HG03097 (cell line): ENCODE data around the gene C20orf96.
"Not testable (repeated sequence)": the region's sequence is repeated elsewhere in the genome, so short reads cannot be mapped to it uniquely, and the experiment has no call there.

Experiments used
- ATAC-seq: cut with Tn5 transposase; IDR thresholded peaks from one replicate; pipeline ENCODE4 v1.9.1; 2021; ENCODE audit not compliant: unreplicated experiment, low FRiP score

The C20orf96 gene, protein sequence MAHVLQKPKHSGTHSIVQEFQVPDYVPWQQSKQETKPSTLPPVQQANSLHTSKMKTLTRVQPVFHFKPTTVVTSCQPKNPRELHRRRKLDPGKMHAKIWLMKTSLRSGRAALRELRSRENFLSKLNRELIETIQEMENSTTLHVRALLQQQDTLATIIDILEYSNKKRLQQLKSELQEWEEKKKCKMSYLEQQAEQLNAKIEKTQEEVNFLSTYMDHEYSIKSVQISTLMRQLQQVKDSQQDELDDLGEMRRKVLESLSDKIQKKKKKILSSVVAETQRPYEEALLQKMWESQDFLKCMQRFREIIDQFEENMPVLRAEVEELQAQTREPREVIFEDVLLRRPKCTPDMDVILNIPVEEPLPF

DNA sequence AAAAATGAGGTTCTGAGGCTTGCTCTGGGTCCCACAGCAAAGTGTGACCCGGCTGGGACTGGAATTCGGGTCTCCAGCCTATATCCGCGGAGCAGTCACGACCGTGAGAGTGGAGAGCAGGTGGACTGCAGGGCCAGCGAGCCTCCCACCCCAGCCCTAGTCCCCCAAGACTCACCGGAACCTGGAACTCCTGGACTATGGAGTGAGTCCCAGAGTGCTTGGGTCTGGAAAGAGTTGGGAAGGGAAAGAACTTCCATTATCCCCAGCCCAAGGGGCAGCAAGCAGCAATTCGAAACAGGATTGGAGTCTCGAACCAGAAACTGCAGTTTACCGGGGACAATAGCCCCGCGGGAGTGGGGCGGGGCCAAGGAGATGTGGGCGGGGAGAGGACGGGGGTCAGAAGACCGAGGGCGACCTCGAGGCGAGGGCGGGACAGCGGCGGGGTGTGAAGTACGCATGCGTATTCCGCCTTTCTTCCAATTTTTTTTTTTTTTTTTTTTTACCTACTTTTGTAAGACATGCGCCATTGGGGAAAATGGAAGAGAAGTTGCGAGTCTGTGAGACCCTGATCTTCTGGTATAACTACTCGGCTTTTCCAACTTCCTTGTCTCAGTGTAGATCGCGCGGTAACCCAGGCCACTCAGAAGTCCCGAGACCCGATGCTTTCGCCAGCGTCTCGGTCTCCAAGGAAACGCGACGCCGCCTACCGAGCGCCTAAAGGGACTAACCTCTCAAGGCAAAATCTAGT is at the start of gene C20orf96:
Gene C20orf96, minus strand, starts transcription at position 667 of the 748 bp plus-strand sequence. Its CDS starts 140 bp downstream, at position 527.
- ATAC-seq = peak; percentile 72

DNA sequence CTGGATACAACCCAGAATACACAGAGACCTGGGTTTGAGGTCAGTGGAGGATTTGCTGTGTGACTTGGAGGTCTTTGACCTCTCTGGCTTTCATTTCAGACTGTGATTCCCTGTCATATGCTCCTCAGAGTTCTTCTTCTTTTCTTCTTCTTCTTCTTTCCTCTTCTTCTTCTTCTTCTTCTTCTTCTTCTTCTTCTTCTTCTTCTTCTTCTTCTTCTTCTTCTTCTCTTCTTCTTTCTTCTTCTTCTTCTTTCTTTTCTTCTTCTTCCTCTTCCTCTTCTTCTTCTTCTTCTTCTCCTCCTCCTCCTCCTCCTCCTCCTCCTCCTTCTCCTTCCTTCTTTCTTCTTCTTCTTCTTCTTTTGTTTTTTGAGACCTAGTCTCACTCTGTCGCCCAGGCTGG is 45.5 kb upstream of the C20orf96 start:
- not testable (repeated sequence) for ATAC-seq

DNA sequence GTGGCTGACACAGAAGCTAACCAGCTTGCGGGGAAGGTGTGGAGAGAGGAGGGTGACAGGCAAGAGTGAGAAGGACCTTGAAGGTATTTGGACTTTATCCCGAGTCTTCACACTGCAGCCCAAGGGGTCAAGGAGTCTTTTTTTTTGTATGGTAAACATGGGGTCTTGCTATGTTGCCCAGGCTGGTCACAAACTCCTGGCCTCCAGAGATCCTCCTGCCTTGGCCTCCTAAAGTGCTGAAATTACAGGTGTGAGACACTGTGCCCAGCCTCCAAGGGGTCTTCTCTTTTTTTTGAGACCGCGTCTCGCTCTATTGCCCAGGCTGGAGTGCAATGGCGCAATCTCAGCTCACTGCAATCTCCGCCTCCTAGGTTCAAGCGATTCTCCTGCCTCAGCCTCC is 44.0 kb upstream of the C20orf96 start:
- ATAC-seq = no peak

DNA sequence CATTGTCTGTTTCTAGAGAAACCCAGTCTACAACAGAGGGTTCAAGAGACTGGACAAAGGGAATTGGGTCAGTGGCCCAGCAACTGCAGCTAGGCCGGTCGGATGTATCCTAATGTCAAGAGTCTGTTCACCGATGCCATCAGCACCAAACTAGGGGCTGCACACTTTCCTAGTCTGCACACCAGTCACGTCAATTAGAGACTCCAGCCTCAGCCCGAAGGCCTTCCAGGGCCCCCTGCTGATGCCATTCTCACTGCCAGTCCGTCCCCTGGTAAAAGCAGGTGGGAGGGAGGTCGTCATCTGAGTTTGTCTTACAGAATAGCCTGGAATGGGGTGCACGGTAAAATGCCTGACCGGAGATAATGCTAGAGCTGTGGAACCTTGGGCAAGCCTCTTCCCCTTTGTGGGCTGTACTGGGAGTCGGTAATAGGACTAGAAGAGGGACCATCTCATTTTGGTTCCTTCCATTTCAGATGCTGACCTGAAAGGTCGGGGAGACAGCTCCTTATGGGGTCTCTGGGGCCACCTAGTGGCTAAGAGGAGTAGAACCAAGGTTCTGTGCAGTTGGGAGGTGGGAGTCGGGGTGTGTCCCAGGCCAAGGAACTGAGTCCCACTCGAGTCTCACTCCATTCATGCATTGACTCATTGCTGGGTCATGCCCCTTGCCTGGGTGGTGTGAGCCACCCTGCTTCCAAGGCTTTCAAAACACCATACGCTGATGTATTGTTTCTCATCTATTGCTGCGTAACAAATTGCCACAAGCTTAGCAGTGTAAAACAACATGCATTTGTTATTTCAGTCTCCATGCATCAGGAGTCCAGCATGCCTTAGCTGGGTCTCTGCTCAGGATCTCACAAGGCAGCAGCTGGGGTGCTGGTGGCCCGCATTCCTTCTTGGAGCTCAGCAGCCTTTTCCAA is 39.9 kb upstream of the C20orf96 start:
- no peak for ATAC-seq

DNA sequence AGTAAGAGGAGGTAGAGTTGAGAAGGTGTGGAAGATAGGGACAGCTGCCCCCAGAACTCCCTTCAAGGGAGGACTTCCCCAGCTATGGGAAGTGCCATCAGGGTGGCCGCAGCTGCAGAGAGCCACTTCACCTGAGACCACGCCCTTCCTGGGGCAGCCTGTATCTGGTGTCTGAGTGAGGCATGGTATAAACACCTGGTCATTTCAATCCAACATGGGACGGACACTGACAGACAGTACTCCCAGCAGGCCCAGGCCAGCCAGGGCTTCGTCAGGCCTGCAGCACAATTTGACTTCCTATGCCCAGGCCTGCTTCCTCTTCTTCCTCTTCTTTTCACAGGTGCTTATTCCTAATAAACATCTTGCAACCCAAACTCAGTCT is 39.3 kb upstream of the C20orf96 start:
- ATAC-seq = no peak

DNA sequence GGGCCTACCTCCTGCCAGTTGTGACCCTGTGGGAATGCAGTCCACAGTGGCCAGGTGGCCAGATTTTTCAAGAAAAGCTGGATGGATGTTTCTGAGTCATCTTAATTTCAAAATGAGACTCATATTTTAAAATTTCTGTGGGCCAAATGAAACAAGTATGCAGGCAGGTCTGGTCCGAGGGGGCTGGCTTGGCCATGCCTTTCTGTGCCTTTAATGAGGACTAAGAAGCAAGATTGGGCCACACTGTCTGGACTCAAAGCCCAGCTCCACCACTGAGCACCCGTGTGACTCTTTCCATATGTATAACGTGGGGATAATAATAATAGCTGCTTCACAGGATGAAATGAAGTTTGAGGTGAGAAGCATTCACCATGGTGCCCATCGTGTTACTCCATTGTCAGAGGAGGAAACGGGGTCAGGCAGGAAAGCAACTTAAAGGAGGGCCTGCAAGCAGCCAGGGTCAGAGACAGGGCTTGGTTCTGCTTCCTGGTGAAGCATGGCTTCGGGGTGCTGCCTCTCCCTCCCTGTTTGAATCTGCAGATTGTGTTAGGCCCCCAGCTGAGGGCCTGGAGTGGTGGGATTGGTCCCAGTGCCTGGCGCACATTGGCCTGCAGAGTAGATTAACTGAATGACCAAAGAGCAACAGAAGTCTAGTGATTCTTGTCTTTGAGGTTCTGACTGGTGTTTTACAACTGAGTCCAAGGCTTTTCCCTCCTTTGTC is 38.6 kb upstream of the C20orf96 start:
- no peak for ATAC-seq

DNA sequence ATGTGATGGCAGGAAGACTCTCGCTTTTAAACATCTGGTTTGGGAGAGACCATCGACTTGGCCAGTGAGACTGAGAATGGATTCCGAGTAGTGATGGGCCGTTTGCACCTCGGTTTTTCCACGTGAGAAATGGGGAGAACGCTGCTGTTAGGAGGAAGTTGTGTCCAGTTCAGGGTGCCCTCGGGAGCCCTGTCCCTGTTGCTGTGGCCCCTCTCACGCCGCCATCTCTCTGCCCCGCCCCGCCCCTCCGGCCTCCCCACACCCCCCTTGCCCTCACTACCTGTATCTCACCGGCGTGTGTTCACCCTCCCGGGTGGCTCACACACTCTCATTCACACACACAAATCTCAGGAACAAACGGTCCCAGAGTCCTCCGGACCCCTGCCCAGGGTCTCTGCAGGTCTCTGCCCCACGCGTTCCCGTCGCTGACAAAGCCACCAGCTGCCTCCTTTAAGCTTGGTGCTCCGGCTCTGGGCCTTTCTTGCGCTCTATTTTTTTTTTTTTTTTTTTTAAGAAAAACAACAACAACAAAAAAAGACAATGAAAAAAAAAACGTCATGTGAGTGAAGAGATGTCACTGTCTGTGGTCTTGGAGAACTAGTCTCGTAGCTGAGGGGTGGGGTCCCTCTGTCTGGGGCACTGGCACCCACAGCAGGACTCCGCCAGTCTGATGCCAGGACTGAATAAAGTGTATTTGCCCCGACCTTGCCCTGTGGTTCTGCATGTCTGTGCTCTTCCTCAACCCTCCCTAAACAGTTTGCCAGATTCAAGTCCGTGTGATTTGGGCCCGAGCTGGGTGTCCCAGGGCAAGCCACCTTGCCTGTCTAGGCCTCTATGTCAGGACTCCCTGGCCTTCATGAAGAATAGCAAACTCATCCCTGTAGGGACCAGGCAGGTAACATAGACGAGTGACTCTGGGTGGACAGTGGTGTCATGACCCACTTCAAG is 37.8 kb upstream of the C20orf96 start:
- ATAC-seq = no peak

DNA sequence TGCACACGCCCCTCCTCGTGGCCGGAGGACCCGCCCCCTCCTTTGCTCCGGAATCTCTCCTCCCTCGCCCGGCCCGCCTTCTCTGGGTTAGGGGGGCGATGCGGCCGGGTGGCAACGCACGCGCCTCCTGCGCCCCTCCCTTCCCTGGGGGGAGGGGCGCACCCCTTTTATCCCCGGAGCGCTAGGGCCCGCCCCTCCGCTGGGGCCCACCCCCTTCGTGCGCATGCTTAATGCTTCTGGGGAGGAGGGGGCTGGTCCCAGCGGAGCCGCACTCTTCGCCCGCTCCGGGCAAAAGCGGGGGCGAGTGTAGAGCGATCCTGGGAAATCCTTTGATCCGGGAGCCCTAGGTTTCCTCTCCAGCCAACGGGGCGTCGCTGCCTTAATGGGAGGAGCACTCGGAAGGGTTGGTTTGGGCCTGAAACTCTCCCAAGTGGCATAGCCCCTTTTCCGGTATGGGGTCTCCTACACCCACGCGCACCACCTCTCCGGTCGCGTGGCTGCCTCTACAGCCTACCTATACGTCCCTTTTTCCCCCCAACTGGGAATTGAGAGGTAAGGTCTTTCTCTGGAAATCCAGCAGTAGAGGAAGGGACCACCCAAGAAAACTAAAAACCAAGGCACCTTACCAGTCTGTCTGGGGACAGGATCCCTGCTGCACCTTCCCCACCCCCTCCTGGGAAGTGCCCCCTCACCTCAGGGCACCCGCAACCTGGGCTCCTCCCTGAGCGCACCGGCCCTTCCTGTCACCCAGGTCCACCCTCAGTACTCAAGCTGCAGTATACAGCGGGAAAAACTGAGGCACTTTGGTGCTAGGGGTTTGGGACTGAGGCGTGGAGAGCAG is 36.9 kb upstream of the C20orf96 start:
- ATAC-seq = no peak

DNA sequence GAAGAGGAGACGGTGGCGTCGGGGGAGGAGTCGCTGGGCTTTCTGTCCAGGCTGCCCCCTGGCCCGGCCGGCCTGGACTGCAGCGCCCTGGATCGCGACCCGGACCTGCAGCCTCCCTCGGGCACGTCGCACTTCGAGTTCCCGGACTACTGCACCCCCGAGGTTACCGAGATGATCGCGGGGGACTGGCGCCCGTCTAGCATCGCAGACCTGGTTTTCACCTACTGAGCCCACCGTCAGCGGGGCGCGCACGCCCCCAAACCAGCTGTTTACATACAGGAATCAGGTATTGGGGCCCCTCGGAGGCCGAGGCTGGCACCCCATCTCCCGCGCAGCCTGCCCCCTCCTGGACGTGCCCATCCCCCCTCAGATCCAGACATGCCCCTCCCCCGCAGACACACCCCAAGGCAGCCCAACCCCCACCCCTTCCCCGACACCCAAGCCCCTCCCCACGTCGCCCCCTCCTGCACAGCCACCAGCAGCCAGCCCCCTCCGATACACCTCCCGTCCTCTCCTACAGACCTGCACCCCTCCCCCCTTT is 36.2 kb upstream of the C20orf96 start:
- no peak for ATAC-seq

DNA sequence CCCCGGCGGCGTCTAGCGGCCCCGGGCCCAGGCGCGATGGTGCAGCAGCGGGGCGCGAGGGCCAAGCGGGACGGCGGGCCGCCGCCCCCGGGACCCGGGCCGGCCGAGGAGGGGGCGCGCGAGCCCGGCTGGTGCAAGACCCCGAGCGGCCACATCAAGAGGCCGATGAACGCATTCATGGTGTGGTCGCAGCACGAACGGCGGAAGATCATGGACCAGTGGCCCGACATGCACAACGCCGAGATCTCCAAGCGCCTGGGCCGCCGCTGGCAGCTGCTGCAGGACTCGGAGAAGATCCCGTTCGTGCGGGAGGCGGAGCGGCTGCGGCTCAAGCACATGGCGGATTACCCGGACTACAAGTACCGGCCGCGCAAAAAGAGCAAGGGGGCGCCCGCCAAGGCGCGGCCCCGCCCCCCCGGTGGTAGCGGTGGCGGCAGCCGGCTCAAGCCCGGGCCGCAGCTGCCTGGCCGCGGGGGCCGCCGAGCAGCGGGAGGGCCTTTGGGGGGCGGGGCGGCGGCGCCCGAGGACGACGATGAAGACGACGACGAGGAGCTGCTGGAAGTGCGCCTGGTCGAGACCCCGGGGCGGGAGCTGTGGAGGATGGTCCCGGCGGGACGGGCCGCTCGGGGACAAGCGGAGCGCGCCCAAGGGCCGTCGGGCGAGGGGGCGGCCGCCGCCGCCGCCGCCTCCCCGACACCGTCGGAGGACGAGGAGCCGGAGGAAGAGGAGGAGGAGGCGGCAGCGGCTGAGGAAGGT is 35.5 kb upstream of the C20orf96 start:
- peak; percentile 13 for ATAC-seq

DNA sequence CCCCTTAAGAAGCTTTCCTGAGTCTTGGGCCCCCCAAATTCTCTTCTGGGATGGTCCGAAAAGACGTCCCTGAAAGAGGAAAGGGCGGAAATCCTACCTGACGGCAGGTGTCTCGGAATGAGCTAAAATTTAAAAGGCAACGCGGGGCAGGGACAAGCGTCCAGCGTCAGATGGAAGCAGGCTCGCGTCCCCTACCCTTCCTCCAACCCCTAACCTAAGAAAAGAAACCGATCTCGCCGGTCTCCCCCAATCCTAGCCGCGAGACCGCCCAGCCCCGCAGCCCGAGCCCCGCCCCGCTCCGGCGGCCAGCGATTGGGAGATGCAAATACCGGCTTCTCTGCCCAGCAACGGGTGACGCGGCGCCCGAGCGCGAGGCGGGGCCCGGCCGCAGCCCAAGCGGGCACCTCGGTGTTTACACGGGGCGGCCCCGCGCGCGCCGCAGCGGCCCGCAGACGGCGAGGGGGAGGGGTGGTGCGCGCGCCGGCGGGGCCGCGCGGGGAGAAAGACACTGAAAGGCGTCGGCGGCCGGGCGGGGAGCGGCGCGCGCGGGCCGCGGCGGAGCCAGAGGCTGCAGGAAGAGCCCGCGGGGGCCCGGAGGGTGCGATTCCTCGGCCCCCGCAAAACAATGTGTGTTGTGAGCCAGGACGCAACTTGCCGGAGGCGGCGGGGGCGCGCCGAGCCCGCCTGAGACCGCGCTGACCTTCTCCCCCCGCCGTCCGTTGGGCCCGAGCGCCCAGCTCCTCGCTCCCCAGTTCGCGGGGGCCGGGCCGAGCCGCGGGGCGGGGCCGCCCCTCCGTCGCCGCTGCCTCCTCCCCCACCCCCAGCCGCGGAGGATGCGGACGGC is 34.7 kb upstream of the C20orf96 start, which contains the start of gene SOX12:
Gene SOX12, plus strand, starts transcription at position 508 of the 844 bp plus-strand sequence. CDS start 373 bp downstream, outside the sequence.
- peak; percentile 63 for ATAC-seq

DNA sequence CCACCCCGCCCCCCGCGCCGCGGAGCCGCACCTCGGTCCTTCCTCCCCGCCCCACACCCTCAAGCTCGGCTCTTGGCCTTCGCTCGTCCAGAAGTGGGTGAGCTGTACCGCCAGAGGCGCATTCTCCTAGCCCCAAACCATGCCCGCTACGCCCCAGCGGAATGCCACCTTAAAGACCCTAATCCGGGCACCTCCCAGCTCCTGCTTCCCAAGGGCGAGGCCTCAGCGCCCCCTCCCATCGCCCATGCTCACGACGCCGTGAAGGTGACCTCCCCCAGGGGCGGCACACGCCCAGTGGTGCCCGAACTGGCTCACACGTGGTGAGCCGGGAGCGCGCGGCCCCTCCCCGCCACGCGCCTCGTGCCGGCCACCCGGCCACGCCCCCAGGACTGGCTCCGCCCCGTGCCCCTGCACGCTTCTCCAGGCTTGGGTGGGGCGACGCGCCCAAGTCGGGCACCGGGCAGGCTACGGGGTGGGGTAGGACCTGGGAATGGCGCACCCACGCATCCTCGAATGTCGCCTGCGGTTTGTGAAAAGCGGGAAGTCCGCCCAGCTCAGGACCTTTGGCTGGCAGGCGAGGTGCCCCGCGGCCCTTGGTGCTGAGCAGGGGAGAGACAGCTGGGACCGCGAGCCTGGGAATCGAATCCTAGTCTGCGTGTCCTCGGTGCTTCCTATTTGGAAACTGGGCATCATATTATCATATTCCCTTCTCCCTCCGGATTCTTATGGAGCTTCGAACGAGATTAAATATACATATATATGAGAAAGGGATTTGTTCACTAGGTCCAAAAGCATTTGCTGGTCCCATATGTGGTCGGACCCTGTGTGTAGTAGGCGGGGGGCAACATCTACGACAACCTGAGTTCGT is 33.9 kb upstream of the C20orf96 start:
- peak; percentile 52 for ATAC-seq

DNA sequence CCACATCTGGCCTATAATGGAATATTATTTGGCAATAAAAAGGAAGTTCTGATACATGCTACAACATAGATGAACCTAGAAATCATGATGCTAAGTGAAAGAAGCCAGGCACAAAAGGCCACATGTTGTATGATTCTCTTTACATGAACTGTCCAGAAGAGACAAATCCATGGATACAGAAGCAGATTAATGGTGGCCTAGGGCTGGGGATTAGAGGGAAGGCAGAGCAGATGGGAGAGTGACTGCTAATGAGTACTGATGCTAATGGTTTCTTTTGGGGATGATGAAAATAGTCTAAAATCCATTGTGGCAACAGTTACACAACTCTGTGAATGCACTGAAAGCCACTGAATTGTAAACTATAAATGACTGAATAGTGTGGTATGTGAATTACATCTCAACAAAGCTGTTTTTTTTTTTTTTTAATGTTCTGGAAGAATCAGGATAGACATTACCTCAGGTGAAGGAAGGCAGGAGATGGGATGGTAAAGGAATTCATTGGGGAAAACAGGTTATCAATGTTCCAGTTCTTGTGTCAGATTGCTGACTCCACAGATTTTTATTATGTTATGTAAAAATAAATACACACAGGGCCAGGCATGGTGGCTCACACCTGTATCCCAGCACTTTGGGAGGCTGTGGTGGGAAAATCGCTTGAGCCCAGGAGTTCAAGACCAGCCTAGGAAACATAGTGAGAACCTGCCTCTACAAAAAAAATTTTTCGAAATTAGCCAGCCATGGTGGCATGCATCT is 25.9 kb upstream of the C20orf96 start:
- no peak for ATAC-seq

DNA sequence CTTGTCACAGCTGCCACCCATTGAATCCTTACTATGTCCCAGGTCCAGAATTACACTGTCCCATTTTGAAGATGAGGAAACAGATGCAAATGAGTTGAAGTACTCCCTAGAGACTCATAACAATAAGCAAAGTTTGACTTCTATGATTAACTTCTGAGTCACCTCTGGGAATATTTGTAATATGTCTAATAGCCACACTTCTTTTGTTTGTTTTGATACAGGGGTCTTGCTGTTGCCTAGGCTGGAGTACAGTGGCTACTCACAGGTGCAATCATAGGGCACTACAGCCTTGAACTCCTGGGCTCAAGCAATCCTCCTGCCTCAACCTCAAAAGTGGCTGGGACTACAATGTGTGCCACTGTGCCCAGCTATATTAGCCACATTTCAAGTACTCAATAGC is 23.4 kb upstream of the C20orf96 start:
- ATAC-seq = no peak

DNA sequence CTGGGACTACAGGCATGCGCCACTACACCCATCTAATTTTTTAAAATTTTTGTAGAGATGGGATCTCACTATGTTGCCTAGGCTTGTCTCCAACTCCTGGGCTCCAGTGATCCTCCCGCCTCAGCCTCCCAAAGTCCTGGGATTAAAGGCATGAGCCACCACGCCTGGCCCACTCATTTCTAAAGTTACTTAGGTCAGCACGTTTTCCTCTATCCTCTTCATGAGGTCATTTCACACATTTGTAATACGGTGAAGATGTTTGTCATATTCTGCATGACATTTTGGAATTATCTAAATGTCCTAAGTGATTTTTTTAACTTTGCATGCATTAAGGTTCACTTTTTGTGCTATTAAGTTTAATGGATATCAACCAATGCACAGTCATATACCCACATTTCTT is 22.9 kb upstream of the C20orf96 start:
- no peak for ATAC-seq
